GM12865 (cell line): ENCODE results near the gene CREB5.

ENCODE experiments used
- DNase-seq: peaks from one replicate; pipeline ENCODE4 v3.0.0; 2010; ENCODE audit warnings: low read depth
- H3K4me3 ChIP-seq: 2 replicates; pipeline ENCODE4 v1.5.1; 2011; ENCODE audit warnings: mild to moderate bottlenecking, low read depth, low read length, control low read depth
- TF ChIP-seq, protein P1 (sequence below): IDR thresholded peaks from 2 replicates; pipeline ENCODE4 v1.5.1; 2011; ENCODE audit warnings: low read length, control low read depth, low read depth, inconsistent platforms; ENCODE audit not compliant: insufficient read depth; ENCODE audit errors: missing control alignments

CREB5 gene

GRCh38 chr7:28630350-28630749 is 218.0 kb downstream of the CREB5 start:
- TF ChIP-seq, protein P1, sequence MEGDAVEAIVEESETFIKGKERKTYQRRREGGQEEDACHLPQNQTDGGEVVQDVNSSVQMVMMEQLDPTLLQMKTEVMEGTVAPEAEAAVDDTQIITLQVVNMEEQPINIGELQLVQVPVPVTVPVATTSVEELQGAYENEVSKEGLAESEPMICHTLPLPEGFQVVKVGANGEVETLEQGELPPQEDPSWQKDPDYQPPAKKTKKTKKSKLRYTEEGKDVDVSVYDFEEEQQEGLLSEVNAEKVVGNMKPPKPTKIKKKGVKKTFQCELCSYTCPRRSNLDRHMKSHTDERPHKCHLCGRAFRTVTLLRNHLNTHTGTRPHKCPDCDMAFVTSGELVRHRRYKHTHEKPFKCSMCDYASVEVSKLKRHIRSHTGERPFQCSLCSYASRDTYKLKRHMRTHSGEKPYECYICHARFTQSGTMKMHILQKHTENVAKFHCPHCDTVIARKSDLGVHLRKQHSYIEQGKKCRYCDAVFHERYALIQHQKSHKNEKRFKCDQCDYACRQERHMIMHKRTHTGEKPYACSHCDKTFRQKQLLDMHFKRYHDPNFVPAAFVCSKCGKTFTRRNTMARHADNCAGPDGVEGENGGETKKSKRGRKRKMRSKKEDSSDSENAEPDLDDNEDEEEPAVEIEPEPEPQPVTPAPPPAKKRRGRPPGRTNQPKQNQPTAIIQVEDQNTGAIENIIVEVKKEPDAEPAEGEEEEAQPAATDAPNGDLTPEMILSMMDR = no peak
- H3K4me3 ChIP-seq = no peak overlapping the region
- DNase-seq = no peak

DNA sequence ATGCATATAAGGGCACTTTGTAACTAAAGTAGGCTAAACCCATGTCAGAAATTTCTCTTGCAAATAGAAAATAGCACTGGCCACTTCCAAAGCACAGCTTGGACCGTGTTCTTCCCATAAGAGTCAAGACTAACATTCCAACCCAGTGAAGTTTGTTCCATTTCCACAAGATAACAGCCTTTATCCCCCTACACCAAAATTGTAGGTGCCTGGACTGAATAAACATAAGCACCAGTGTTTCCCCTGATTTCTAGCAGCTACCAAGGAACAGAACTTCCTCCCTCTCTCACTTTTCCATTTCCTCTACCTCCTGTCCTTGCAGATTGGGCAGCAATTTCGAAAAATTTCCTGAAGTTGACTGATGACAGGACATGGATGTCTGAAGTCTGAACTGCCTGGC is 219.7 kb downstream of the CREB5 start:
- DNase-seq = no peak
- TF ChIP-seq, protein P1 = no peak

GRCh38 chr7:28638914-28639313 is 226.6 kb downstream of the CREB5 start:
- no peak overlapping the region for H3K4me3 ChIP-seq
- TF ChIP-seq, protein P1 = no peak
- no peak for DNase-seq

More for the DNA sequence above, 219.7 kb downstream of the CREB5 start:
- no peak overlapping the region for H3K4me3 ChIP-seq

DNA sequence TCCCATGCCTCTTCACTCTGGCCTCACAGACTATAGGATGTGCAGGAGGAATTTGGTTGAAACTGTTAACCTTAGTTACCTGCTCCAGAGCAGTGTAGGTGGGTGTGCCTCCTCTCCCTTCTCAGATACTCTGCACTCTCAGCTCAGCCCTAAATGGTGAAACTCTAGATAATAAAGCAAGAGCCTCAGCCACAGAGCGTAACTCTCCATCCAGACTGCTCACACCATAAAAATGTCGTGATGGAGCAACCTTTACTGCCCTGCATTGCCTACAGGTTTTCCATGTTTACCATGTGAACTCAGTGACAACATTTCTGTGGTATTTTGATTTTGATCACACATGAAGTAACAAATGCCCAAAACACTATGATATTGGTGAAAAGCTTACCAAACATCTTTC is 227.7 kb downstream of the CREB5 start:
- TF ChIP-seq, protein P1 = no peak
- no peak overlapping the region for H3K4me3 ChIP-seq
- no peak for DNase-seq

- DNase-seq = no peak
- H3K4me3 ChIP-seq = no peak overlapping the region
- TF ChIP-seq, protein P1 = no peak
Measured at GRCh38 chr7:28641752-28642545, 229.6 kb downstream of the CREB5 start.

DNA sequence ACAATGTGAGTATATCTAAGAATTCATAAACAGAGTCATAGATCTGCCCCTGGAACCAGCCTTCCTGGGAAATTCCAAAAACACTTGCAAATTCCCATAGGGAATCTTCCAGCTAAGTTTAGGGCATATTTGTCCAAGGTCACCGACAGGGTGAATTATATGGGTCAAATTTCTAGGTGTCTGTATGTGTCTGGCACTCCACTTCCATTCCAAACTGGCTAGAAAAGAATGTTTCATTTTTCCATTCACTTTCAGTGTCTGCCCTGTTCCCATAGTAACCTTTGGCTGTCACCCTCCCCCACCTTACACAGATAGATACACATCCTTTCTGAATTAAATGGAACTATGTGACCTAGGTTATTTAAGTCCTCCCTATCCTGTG is 230.9 kb downstream of the CREB5 start:
- TF ChIP-seq, protein P1 = no peak
- H3K4me3 ChIP-seq = no peak overlapping the region
- DNase-seq = no peak
